ENCODE results near the gene RIPOR2. TPM values are rescaled to one million over a fixed set of nuclear protein-coding genes. Genes with fewer than 3 reads are reported as not detected.
"Not testable (repeated sequence)": the region's sequence is repeated elsewhere in the genome, so short reads cannot be mapped to it uniquely, and the experiment has no call there.

The RIPOR2 gene
- total RNA-seq, 1 donor from 2014 or later = 28.2 TPM

DNA sequence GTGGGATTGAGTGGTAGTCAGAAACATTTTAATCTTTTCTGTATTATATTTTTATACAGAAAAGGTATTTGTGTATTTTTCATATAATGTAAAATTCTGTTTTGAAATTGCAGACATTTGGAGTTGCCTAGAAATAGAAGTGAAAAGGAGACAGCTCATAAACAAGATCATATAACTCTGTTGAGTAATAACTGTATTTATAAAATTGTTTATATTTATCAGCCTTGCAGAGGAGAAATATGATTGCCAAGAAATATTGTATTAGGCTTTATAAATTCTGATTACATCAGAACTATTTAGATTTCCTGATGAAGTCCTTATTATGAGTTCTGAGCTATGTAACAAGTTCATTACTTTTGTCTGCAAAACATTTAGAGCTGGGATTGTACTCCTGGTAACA, 55.3 kb downstream of the RIPOR2 start:
- no peak for DNase-seq (ENCODE audit: low spot score)

DNA sequence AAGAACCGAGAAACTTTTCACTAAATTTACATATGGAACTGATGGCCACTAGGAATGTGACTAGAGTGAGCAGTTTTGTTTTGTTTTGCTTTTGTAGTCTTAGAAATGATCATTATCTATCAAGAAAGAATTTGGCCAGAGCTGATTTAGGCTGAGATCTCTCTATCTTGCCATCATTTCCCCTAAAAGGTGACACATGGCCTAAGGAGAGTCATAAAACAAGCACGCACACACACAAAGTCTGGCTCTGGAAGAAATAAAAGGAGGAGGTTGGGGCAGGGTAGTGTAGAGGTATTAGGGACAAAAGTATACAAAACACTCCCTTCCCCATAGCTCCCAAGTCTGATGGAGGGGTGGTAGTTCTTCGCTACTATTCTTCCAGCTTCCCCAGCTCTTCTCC, 56.4 kb downstream of the RIPOR2 start:
- DNase-seq (ENCODE audit: low spot score) = no peak

DNA sequence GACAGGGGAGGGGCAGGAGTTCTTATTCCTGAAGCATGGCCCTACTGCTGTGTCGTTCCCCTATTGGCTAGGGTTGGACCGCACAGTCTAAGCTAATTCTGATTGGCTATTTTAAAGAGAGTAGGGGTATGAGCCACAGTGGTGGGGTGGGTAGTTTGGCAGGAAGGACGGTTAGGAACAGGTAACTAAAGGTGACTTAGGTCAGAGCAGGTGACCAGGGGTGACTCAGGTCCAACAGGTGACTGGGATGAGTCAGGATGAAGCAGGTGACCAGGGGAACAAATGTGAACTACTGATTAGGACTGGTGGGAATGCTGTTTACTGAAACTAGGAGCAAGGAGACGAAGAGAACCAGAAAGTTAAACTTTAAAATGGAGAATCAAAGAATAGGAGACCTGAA, 58.0 kb downstream of the RIPOR2 start:
- not testable (repeated sequence) for DNase-seq (ENCODE audit: low spot score)

DNA sequence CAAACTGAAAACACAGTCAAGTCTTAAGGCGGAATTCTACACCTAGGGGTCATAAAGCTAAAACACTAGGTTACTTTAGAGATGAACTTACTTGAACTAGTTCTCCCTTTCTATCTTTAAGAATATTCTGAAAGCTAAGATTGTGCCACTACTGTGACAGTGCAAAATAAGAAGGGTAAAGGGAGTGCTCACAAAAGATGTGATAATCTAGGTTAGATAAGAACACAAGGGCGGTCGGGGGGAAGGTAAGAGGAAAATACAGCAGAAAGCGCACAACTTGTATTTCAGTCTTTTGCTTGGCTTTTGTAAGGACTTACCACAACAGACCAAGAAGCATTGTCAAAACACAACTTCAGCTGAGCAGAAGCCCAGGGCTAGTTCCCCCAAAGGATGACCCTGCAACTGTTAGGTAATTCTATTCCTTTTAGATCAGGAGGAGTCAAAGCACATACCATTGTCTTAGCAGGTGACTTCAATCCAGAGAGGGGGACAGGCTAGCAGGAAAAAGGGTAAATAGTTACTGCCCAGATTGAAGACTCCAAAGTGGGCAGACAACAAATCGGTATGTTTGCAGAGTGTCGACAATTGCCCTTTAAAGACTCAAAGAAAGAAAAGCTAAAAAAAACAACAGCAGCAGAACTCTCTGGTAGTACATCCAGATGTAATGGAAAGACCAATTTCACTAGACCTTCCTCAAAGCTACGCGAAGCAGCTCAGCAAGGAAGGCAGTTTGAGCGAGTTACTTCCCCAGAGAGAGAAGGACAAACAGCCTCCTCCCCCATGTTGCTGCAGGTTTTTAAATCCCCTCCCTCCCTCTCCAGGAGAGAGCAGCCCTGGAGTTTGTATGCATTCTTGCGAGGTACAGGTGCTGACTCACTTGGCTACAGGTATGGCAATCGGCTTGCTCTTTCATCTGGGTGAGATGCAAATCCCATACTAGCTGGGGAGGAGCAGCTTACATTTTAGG, 59.0 kb downstream of the RIPOR2 start:
- no peak for DNase-seq (ENCODE audit: low spot score)

DNA sequence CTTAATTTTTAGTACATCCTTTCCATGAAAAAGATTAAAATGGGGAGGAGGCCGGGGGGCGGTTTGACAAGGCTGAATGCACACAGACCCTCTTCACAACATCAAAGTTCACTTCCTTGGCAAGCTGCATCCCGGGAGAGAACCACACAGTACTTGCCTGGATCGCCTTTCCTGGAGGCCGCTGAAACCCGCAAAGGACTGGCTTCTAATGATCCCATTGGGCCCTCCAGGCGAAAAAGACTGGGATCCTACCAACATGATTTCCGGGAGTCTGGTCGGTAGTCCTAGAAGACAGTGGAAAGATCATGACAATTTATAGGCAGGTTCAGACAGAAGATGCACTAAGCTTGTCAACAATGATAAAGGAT, 60.2 kb downstream of the RIPOR2 start:
- DNase-seq (ENCODE audit: low spot score) = no peak

DNA sequence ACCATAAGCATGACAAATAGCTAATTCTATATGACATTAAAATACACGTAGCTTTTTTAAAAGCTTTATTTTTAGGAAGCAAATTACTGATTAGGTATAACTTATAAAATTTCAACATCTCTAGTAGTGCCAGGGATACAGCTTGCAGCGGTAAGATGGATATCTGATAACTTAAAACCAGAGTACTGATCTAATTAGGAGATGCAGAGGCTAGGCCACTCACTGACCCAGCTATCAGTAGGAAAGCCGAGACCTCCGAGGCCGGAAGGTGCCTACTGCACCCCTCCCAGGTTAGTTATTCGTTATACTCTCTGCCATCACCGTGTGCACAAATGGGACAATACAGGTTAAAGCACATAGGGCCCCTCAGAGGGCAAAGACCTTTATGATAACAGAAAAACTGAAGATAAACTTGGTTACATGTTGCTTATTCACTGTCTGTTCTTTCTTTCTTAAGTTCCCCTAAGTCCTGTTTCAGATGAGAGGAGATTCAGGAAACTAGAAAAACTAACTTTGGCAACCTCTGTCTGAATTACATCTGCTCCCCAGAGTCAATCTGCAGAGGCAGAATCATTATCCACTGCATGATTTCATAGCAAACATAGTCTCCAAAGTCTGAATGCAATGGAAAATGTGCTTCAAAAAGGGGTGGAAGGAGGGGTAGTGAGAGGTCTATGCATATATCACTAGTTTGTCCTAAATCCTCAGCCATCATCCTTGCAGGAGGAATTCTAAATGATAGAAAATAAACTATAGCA, 60.8 kb downstream of the RIPOR2 start:
- no peak for DNase-seq (ENCODE audit: low spot score)

DNA sequence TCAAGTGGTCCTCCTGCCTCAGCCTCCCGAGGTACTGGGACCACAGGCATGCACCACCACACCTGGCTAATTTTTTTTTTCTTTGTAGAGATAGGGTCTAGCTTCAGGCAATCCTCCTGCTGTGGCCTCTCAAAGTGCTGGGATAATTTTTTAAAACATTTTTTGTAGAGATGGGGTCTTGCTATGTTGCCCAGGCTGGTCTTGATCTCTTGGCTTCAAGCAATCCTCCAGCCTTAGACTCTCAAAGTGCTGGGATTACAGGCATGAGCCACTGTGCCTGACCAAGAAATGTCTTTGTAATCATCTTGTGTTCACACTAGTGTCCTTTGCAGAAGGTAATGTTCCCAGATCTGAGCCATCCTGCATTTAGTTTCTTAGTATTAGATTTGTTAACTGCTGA, 61.6 kb downstream of the RIPOR2 start:
- no peak for DNase-seq (ENCODE audit: low spot score)

DNA sequence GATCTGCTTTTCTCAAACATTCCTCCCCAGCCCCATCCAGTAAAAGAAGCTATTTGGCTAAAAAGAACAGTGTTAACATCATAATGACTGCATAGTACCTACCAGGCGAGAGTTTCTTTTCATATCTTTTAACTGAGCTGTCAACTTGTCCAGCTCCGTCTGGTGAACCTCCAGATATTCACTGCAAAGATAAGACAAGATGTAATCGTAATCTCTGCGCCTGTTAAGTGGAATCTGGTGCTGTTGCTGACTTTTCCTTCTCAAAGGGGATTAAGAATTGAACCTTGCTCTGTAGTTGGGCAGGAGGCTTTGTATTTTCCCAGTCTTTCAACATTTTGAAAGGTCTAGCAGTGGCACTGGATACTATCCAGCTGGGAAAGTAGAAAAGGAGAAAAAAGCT, 63.0 kb downstream of the RIPOR2 start:
- DNase-seq (ENCODE audit: low spot score) = no peak

DNA sequence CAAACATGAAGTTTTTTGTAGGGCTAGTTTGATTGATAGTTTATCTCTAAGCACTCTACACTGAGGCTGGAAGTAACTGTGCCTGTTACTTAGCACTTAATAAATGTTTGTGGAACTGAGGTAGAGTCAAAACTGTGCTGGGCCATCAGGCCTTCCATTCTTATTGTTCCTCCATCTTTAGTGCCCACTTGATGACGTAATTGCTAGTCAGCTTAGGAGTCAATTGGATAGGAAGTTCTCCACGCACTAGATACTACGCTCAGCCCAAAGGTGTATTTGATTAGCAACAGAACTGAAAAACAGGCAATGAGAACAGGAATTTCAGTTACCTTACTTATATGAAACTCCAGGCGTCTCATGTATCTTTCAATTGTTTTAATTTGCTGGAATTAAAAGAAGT, 67.0 kb downstream of the RIPOR2 start:
- no peak for DNase-seq (ENCODE audit: low spot score)

DNA sequence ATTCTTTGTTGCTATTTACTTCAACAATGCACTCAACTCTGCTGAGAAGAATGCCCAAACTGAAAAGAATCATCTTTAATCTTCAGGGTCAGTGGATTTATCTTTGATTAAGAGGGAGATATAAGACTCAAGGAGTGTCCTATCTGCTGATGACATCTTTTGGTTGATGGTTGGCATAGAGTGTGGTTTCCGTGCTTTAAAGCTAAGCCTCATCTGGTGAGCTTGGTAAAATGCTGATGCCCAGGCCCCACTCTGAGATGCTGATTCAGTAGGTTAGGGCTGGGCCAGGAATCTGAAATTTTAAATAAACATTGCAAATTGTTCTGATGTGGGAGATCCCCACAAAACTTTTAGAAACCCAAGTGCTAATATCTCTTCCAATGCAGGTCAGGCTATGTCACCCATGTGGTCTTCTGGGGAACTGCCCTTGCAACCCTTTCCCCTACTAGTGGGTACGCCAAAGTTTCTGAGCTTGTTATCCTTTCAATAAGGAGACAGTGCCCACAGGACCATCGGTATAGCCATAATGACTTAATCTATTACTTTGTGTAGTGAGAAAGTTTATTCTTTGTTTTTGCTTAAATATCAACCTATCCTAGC, 68.6 kb downstream of the RIPOR2 start:
- no peak for DNase-seq (ENCODE audit: low spot score)

DNA sequence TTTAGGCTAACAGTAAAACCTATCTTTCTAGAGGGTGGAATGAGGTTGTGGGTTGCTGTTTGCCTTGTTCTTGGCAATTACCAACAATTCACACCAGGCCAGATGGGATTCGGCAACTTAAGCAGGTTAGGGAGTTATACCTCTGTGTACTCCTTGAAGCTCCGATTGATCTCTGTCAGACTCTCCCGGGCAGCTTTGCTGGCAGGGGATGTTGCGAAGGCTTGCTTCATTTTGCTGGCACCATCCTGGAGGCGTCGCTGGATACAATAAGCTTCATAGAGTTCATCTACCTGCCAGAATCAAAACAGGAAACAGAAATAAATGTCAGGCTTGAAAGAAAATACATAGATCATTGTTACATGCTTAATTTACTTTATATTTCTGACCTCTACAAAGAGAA, 70.6 kb downstream of the RIPOR2 start:
- no peak for DNase-seq (ENCODE audit: low spot score)

DNA sequence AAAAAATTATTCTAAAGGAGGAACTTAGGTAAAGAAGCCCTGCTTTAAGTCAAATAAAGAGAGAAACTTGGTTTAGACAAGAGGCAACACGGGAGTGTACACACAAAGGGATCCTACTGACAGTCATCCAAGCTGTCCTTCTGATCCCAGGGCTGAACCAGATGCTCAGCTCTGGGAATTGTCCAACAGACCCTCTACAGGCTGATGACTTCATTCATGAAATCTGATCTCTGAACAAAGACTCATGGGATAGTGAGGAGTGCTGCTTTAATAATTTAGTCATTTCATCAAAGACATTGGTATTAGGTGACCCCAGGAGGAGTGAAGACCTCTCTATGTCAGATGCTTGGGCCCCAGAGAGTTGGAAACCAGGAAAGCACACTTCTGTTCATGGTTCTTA, 71.4 kb downstream of the RIPOR2 start:
- no peak for DNase-seq (ENCODE audit: low spot score)

DNA sequence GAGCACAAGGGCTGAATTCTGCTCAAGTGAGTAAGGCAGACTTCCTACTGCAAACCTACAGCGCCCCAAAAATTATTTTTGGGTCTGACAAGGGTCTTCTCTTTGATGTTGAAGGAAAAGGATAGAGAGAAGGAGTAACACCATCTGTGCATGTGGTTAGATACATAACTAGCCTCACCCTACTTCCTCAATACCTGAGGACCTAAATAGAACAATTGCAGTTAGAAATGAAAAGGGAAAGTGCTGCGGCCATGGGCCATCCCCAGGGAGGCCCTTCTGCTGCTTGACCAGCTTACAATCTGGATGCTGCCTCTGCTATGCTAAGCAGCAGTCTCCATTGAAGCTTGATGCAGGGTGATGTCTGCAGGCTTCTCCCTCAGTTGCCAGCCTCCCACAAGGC, 73.8 kb downstream of the RIPOR2 start:
- no peak for DNase-seq (ENCODE audit: low spot score)

DNA sequence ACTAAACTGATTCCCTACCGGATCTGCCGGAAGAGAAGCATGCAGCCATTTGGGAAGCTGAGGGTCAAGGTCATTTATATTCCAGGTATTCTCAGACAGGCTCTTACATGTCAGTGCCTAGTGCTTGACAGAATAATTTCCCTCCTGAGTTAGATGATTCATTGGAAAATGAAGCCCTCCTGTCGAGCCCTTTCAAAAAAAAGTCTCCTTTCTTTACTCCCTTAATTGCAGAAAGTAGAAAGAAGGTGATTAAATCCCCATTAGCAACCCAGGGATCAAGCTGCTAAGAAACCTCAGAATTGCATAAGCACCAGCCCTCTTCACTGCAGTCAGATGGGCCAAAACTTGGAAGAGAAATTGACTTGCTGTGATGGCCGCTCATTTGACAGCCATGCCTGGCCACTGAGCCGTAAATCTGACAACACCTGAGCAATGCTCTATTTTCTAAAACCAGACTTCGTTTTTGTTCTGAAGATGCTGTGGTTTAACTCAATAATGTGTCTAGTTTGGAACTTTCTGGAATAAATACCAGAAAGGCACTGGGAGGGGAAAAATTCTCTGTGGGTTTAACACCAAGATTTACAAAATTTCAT, 76.1 kb downstream of the RIPOR2 start:
- DNase-seq (ENCODE audit: low spot score) = no peak

DNA sequence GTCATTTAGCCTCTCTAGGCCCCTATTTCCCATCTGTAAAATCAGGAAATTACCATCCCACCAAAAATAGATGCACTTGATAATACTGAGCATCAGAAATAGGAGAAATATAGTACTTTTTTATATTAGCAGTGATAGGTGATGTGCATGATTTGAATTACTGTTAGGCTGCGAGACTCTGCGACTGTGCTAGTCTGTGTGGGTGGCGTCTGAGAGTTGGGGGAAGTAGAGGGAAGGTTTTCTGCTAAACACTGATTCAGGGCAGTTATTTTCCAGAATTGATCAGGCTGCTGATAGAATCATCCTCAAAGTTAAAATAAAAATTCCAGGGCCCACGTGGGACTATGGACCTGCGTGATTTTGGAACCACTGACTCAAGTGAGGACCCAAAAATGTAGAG, 76.6 kb downstream of the RIPOR2 start:
- no peak for DNase-seq (ENCODE audit: low spot score)

DNA sequence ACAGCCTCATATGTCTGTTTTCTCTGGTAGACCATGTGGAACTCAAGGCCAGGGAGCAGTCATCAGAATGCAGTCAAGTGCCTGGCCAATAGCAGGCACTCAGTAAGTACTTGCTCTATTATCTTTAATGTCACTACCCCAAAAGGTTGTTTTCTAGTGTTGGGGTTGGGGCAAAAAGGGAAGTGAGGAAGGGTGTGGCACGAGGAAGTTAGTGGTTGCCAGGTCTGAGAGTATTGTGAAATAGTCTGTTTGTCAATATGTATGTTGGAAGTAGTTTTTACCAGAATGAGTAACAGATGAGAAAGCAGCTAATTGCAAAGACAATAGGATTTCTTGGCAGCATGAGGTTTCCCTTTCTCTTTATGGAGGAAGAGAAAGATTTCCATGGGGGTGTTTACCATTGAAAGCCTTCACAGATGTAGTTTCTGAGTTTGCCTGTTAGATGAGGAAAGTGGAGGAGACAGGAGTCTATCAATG, 77.5 kb downstream of the RIPOR2 start:
- no peak for DNase-seq (ENCODE audit: low spot score)

DNA sequence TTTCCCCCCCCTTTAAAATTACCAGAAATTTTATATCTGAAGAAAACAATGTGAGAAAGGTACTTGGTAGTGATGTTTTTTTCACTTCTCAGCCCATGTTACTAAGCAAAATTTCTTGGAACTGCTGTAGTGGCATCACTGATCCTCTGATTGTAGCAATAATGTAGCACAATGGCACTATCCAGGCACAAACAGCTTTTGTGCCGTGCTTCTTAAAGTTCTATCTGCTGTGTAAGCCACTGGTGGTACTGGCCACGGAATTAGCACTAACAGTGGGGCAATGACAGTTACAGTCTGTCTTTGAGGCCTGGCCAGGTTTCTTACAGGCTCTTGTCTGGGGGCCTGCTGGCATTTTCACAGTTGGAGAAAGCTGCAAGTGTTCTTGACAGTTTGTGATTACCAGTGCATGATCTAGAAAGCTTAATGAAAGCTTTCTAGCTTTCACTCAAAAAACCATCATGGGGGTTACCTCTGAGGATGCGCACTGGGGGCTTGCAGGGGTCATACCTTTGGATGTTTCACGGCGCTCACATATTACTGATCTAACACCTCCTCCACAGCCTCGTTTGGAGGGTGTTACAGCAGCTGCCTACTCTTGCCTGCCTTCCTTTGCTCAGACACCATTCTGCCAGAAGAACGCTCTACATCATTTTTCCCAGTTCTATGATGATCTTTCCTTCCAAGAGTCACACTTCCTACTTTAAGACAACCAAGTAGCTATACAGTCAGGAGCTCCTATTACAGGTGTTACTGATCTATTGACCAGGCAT, 78.7 kb downstream of the RIPOR2 start:
- no peak for DNase-seq (ENCODE audit: low spot score)

DNA sequence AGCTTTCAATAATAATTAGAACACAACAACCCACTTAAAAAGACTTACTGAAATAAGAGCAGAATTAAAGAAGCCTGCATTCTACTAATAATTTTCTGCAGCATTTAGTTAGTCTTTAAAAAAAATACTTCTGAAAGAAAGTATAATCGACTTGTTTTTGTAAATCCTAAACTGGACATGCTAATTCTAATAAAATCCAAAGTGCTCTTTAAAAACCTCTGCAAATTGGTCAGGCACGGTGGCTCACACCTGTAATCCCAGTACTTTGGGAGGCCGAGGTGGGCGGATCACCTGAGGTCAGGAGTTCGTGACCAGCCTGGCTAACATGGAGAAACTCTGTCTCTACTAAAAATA, 79.5 kb downstream of the RIPOR2 start:
- no peak for DNase-seq (ENCODE audit: low spot score)

DNA sequence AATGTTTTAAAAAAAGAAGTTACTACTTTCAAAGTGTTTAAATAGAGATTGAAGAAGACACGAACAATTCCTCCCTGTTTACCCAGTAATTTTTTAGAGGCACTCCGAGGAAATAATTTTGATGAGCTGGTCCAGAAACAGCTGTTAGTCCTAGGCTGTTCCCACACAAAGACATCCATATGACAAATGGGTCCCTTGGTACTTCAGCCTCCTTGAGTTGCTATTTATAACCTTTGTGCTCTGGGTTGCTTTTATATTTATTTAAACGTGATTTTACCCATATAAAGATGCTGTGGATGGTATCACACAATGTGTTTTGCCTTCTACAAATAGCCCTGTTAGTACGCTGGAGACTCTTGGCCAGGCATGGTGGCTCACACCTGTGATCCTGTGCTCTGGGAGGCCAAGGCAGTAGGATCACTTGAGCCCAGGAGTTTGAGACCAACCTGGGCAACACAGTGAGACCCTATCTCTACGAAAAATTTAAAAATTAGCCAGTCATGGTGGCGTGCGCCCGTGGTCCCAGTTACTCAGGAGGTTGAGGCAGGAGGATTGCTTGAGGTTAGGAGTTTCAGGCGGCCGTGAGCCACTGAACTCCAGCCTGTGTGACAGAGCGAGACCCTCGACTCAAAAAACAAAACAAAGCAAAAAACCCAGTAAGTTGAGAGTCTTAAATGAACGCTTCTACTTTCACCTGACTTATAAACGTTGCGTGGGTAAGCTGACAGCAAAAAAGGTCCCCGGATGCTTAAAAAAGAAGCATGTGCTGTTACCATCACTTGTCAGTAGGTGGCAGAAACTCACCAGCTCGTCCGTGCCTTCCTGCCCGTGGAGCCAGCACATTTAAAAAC, 80.1 kb downstream of the RIPOR2 start:
- DNase-seq (ENCODE audit: low spot score) = no peak

DNA sequence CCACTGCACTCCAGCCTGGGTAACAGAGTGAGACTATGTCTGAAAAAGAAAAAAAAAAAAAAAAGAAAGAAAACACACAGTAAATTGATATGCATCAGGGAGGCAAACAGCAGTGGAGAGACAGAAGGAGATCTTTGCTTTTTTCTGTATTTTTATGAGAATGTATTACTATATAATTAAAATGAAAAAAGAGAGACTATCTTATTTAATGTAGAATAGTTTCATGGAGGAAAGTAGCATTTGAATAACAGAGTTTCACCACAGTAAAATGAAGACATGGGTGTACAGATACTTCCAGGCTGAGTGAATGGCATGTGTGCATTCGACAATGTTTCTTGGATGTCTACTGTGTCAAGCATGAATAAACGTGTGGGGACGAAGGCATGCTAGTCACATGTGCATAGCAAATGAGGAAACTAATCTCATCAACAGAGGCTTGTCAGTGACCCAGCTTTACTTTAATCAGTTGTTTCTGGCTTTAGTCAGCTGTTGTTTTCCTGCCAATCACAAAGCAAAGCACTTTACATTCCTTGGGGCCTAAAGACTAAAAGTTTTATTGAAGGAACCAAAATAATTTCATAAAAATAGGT, 81.6 kb downstream of the RIPOR2 start:
- no peak for DNase-seq (ENCODE audit: low spot score)
